Adipose tissue (tissue), 3 donors: ENCODE data around the gene ADI1. TPM values are rescaled to one million over a fixed set of nuclear protein-coding genes. Genes with fewer than 3 reads are reported as not detected.

Source experiments
- polyA plus RNA-seq, 3 donors: library from polyadenylated mRNA; stranded (reverse); fragments of 200-250 nt; gene quantifications; one replicate each; pipeline ENCODE4 v1.2.3, GENCODE V29; 2013
- donor health status: healthy with polysubstance abuse.
- donor health status: Bipolar disorder and iron deficiency.
- donor health status: healthy.

Gene ADI1
- polyA plus RNA-seq, 3 donors = 31.1 to 109 (median 61.1) TPM

Other genes starting within 250 kb of the ADI1 start
- gene EIPR1, start 141.7 kb downstream of the ADI1 start, polyA plus RNA-seq = 10 to 100 TPM; 10.1 to 13.2 (median 10.3) TPM
- gene TRAPPC12, start 139.8 kb downstream of the ADI1 start, polyA plus RNA-seq = 10 to 100 TPM; 41.2 to 48.3 (median 45.2) TPM
- gene RNASEH1, start 38.8 kb upstream of the ADI1 start, polyA plus RNA-seq = 10 to 100 TPM in 2 of 3 donors, 1 to 10 TPM in 1; 8.2 to 19.1 (median 16.7) TPM
- 1,000 to 10,000 TPM; 1,415 to 2,950 (median 1,968) TPM for gene RPS7, start 55.7 kb upstream of the ADI1 start, polyA plus RNA-seq
- gene COLEC11, start 75.6 kb upstream of the ADI1 start, polyA plus RNA-seq = 10 to 100 TPM in 1 of 3 donors, 1 to 10 TPM in 2; 7.9 to 19.6 (median 9.6) TPM
- gene ALLC, start 138.7 kb upstream of the ADI1 start, polyA plus RNA-seq = under 1 TPM in 2 of 3 donors, not detected in 1; 0.04 to 0.45 TPM
- not detected for gene DCDC2C, start 184.0 kb upstream of the ADI1 start, polyA plus RNA-seq